Measurements from ENCODE around the gene DPYSL3.

DPYSL3 gene

GRCh38 chr5:147403651-147404640 is 105.9 kb downstream of the DPYSL3 start:
- peak; percentile 96 for DNase-seq (ENCODE audit: low read depth)

GRCh38 chr5:147400881-147401280 is 109.0 kb downstream of the DPYSL3 start:
- DNase-seq (ENCODE audit: low read depth): no peak

GRCh38 chr5:147400126-147400809 is 109.6 kb downstream of the DPYSL3 start:
- DNase-seq (ENCODE audit: low read depth): peak; percentile 24

GRCh38 chr5:147398860-147399259 is 111.0 kb downstream of the DPYSL3 start:
- DNase-seq (ENCODE audit: low read depth): no peak

GRCh38 chr5:147397616-147398015 is 112.3 kb downstream of the DPYSL3 start:
- DNase-seq (ENCODE audit: low read depth): no peak

- no peak for DNase-seq (ENCODE audit: low read depth)
Measured at GRCh38 chr5:147396070-147396823, 113.6 kb downstream of the DPYSL3 start.

- no peak for DNase-seq (ENCODE audit: low read depth)
Measured at GRCh38 chr5:147393874-147394672, 115.8 kb downstream of the DPYSL3 start.

- DNase-seq (ENCODE audit: low read depth): peak; percentile 74
Measured at GRCh38 chr5:147391781-147392180, 118.1 kb downstream of the DPYSL3 start.

- DNase-seq (ENCODE audit: low read depth): no peak
Measured at GRCh38 chr5:147390654-147391225, 119.1 kb downstream of the DPYSL3 start.

- DNase-seq (ENCODE audit: low read depth): no peak
Measured at GRCh38 chr5:147388184-147389108, 121.4 kb downstream of the DPYSL3 start.

GRCh38 chr5:147387109-147387508 is 122.8 kb downstream of the DPYSL3 start:
- DNase-seq (ENCODE audit: low read depth): no peak

- DNase-seq (ENCODE audit: low read depth): no peak
Measured at GRCh38 chr5:147384346-147385193, 125.3 kb downstream of the DPYSL3 start.

- DNase-seq (ENCODE audit: low read depth): no peak
Measured at GRCh38 chr5:147382776-147383175, 127.1 kb downstream of the DPYSL3 start.

GRCh38 chr5:147381555-147381954 is 128.3 kb downstream of the DPYSL3 start:
- DNase-seq (ENCODE audit: low read depth): no peak

- DNase-seq (ENCODE audit: low read depth): no peak
Measured at GRCh38 chr5:147377682-147378081, 132.2 kb downstream of the DPYSL3 start.

GRCh38 chr5:147375151-147375550 is 134.7 kb downstream of the DPYSL3 start:
- no peak for DNase-seq (ENCODE audit: low read depth)

GRCh38 chr5:147373328-147373727 is 136.5 kb downstream of the DPYSL3 start:
- DNase-seq (ENCODE audit: low read depth): no peak

- DNase-seq (ENCODE audit: low read depth): no peak
Measured at GRCh38 chr5:147372191-147372590, 137.7 kb downstream of the DPYSL3 start.

GRCh38 chr5:147371290-147371689 is 138.6 kb downstream of the DPYSL3 start:
- no peak for DNase-seq (ENCODE audit: low read depth)

Measured in non-pigmented ciliary epithelial cell (primary cell).